AG04450 (cell line): Measurements from ENCODE around the gene ST3GAL6. TPM values are rescaled to one million over a fixed set of nuclear protein-coding genes. Genes with fewer than 3 reads are reported as not detected.

Experiments
- CTCF ChIA-PET: fragments of 300-600, 350-600 bp; formaldehyde crosslinking; extraction: SDS; loops from one replicate; lab custom pipeline; 2022; ENCODE audit warnings: antibody characterized with exemption, inconsistent platforms; lab: Charles Lee
- POLR2A ChIA-PET: fragments of 350-600 bp; formaldehyde crosslinking; extraction: SDS; loops from one replicate; lab custom pipeline; 2021; ENCODE audit warnings: antibody characterized with exemption, inconsistent platforms; lab: Yijun Ruan, JAX
- DNase-seq: peaks from one replicate; pipeline ENCODE4 v3.0.0-alpha.2; 2011; ENCODE audit warnings: low read depth, low spot score
- H3K27ac ChIP-seq: one replicate; pipeline ENCODE4 v1.5.1; 2012; ENCODE audit warnings: low read depth, low read length, control low read depth
- H3K27me3 ChIP-seq: one replicate; pipeline ENCODE4 v1.6.0; 2012; ENCODE audit warnings: low read length; ENCODE audit not compliant: control insufficient read depth, insufficient read depth
- H3K4me3 ChIP-seq: 2 replicates; pipeline ENCODE4 v1.5.1; 2011; ENCODE audit warnings: mild to moderate bottlenecking, low read depth, low read length, control low read depth
- H3K9me3 ChIP-seq: 2 replicates; pipeline ENCODE4 v1.5.1; 2012; ENCODE audit warnings: low read length; ENCODE audit not compliant: control insufficient read depth, insufficient read depth
- CTCF ChIP-seq: IDR thresholded peaks from 2 replicates; pipeline ENCODE4 v1.5.1; 2011; ENCODE audit warnings: low read depth, low read length, control low read depth, inconsistent platforms
- polyA plus RNA-seq: library from polyadenylated mRNA; depleted of rRNA; stranded (reverse); fragments of >200 nt; gene quantifications from 2 replicates; pipeline ENCODE4 v1.2.3, GENCODE V29; 2011

ST3GAL6 gene
- polyA plus RNA-seq, 1 experiment, result 1.9 TPM

- Histone ChIP-seq H3K9me3 (no peaks in the 10 kb centered on the region; the same call in 1 of the 2 replicates), H3K4me3 (peak overlapping the region; percentile 73), H3K27me3 (no peaks in the 10 kb centered on the region), H3K27ac (no peak overlapping the region)
- CTCF ChIA-PET, result no interaction called here
- no peak for TF ChIP-seq CTCF
- POLR2A ChIA-PET, result no interaction called here
- DNase-seq, result no peak
Observed at GRCh38 chr3:98733053-98733811, 29.9 kb upstream of the ST3GAL6 start.

- no peaks in the 10 kb centered on the region for H3K27me3 ChIP-seq
- ChIA-PET POLR2A (no interaction called here), CTCF (no interaction called here)
- TF ChIP-seq CTCF, result no peak
- DNase-seq, result no peak
- H3K4me3 ChIP-seq, result peak overlapping the region; percentile 73
- H3K27ac ChIP-seq, result no peak overlapping the region
- no peaks in the 10 kb centered on the region; the same call in 1 of the 2 replicates for H3K9me3 ChIP-seq
Observed at GRCh38 chr3:98733812-98734281, 29.3 kb upstream of the ST3GAL6 start.

- Histone ChIP-seq H3K27ac (no peak overlapping the region), H3K27me3 (no peaks in the 10 kb centered on the region), H3K4me3 (no peak overlapping the region), H3K9me3 (no peaks in the 10 kb centered on the region; the same call in 1 of the 2 replicates)
- TF ChIP-seq CTCF, result no peak
- ChIA-PET POLR2A (interaction anchor here (0.6 kb wide), 1 partner anchor 113 kb away, joined by 4 read pairs; no protein-coding TSS in a partner anchor), CTCF (no interaction called here)
- no peak for DNase-seq
Observed at GRCh38 chr3:98734306-98734705, 28.8 kb upstream of the ST3GAL6 start.

GRCh38 chr3:98734735-98735134 lies 28.4 kb upstream of the ST3GAL6 start:
- ChIA-PET POLR2A (interaction anchor here (0.6 kb wide), 1 partner anchor 113 kb away, joined by 4 read pairs; no protein-coding TSS in a partner anchor), CTCF (interaction anchor here (0.9 kb wide), 1 partner anchor 13 kb away, joined by 4 read pairs; no protein-coding TSS in a partner anchor)
- no peak for DNase-seq
- Histone ChIP-seq H3K27me3 (no peaks in the 10 kb centered on the region), H3K4me3 (no peak overlapping the region), H3K9me3 (no peaks in the 10 kb centered on the region; the same call in 1 of the 2 replicates), H3K27ac (no peak overlapping the region)
- no peak for TF ChIP-seq CTCF

GRCh38 chr3:98735296-98735695 lies 27.8 kb upstream of the ST3GAL6 start:
- TF ChIP-seq CTCF, result no peak
- POLR2A ChIA-PET, result no interaction called here
- Histone ChIP-seq H3K27me3 (no peaks in the 10 kb centered on the region), H3K9me3 (no peaks in the 10 kb centered on the region; the same call in 1 of the 2 replicates), H3K4me3 (no peak overlapping the region), H3K27ac (no peak overlapping the region)
- no peak for DNase-seq
- CTCF ChIA-PET, result interaction anchor here (0.9 kb wide), 1 partner anchor 13 kb away, joined by 4 read pairs; no protein-coding TSS in a partner anchor
